Activated CD4-positive, alpha-beta T cell treated with anti-CD3 and anti-CD28 coated beads, Interleukin-2, amount 50 U/mL, for 4 hours (primary cell): ENCODE data around the gene SNTG2.
"Not testable (repeated sequence)": the region's sequence is repeated elsewhere in the genome, so short reads cannot be mapped to it uniquely, and the experiment has no call there.

ENCODE experiments used
- DNase-seq, 2 experiments: peaks; one replicate each; pipeline ENCODE4 v3.0.0-alpha.2; 2020

Gene SNTG2

GRCh38 chr2:1400943-1401735, 450.5 kb downstream of the SNTG2 start:
- DNase-seq = no peak

GRCh38 chr2:1402064-1402463, 451.4 kb downstream of the SNTG2 start:
- no peak for DNase-seq

DNA sequence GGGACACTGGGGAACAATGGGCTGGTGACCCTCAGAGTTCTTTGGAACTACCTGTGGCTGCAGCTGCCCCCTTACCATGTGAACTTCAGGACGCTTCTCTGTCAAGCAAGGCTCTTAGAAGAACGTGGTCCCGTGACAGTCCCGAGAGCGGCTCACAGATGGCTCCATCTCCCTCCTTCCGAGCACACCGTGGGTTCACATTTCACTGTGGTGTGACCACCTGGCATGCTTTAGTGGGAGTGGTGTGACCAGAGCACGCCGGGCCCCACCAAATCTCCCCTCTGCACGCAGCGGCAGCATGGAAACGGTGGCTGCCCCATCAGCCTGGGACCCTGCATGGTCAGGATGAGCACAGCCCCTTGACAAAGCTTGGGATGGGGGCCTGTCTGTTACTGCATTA, 452.9 kb downstream of the SNTG2 start:
- DNase-seq = no peak

DNA sequence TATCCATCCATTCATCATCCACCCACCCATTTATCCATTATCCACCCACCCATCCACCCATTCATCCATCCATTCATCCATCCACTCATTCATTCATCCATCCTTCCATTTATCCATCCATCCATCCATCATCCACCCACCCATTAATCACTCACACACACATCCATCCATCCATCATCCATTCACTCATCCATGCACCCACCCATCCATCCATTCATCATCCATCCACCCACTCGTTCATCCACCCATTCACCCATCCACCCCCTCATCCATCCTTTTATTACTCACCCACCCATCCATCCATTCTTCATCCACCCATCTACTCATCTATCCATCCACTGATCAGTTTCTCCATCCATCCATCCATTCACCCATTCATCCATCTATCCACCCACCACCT, 454.5 kb downstream of the SNTG2 start:
- no peak for DNase-seq

GRCh38 chr2:1405967-1406366, 455.3 kb downstream of the SNTG2 start:
- no peak for DNase-seq

DNA sequence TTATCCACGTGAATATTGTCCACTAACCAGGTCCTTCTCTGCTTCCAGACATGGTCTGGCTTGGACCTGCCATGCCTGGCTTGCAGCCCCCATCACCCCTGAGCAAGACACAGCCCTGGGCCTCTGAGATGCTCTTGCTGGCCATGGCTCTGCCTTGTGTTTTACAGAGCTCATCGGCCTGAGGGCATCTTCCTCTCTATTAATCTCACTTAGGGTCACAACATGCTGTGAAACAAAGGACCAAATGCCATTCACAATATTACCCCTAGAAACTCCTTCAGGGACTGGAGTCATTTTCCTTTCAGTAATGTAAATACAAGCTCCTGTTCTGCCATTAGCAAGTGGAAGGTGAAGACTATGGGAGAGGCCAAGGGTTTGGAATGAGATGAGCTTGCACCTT, 455.8 kb downstream of the SNTG2 start:
- DNase-seq = no peak

GRCh38 chr2:1407950-1408675, 457.5 kb downstream of the SNTG2 start:
- DNase-seq = no peak

DNA sequence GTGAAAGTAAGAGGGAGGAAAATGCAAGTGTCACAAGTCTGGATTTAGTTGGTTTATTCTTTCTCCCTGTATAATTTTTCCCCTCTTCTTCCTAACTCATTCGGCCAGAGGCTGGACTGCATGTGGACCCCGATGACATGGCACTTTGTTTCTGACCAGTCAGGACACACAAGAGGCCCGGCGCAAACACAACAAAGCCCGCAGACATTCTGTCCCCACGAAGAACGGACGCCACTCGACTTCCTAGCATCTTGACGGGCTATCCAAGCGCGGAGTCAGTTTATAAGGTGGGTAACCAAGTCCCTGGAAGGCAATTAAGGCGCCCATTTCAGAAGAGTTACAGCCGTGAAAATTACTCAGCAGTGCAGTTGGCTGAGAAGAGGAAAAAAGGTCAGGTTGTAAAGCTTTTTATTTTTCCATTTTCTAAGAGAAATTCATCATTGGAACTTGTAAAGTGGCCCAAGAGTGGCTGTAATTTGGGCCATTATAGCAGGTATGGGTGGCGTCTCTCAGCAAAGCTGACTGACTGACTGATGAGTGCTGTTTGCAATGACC, 462.6 kb downstream of the SNTG2 start, which contains the start of gene TPO:
Gene TPO, plus strand, starts transcription at position 308 of the 555 bp plus-strand sequence. CDS start 946 bp downstream, outside the sequence.
- DNase-seq = no peak

DNA sequence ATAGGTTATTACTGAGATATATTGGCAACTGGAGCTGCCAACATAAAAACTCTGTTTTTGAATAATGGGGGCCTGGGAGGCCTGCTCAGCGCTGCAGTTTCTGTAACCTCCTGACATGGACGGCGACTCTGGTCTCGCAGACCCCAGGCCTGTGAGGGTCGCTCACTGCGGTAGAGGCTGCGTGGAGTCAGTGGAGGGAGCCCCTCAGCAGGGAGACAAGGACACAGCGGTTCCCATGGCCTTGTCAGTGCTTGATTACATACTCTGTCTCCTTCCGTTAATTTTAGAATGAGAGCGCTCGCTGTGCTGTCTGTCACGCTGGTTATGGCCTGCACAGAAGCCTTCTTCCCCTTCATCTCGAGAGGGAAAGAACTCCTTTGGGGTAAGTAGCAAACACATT, 463.5 kb downstream of the SNTG2 start:
- DNase-seq = no peak

GRCh38 chr2:1414901-1415300, 464.3 kb downstream of the SNTG2 start:
- not testable (repeated sequence) for DNase-seq

DNA sequence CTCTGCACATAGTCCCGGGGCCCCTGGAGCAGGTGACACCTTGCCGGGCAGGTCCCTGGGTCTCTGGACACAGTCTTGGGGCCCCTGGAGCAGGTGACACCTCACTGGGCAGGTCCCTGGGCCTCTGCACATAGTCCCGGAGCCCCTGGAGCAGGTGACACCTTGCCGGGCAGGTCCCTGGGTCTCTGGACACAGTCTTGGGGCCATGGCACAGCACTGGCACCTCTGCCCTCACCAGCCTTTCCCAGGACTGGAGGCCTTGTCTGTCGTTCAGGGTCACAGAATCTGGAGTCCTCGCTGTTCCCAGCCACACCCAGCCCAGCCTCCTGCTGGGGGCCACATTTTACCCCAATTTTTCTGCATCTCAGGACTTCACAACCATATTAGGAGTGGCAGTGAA, 464.9 kb downstream of the SNTG2 start:
- no peak for DNase-seq
